Upper lobe of left lung (tissue), 4 donors: ENCODE measurements around the gene KIF26B.

Experiments used
- POLR2A ChIP-seq, 4 donors: fragments of 450-650 bp; IDR thresholded peaks; one replicate each; pipeline ENCODE4 v1.5.1; 2016 to 2017; ENCODE audit warnings: antibody characterized with exemption in 4 of 4, mild to moderate bottlenecking in 2 of 4
- POLR2AphosphoS5 ChIP-seq, 2 donors: sonication (generic); formaldehyde crosslinking; IDR thresholded peaks; one replicate each; pipeline ENCODE4 v1.5.1; 2017; ENCODE audit warnings: antibody characterized with exemption in 2 of 2
- TF ChIP-seq, protein P1 (sequence below), 6 experiments: fragments of 450-650 bp in 4 of 6; fragments of 200-600 bp in 2 of 6; sonication (generic) in 2 of 6; IDR thresholded peaks; one replicate each; pipeline ENCODE4 v1.5.1; 2016 to 2019; ENCODE audit warnings: antibody characterized with exemption in 6 of 6

DNA sequence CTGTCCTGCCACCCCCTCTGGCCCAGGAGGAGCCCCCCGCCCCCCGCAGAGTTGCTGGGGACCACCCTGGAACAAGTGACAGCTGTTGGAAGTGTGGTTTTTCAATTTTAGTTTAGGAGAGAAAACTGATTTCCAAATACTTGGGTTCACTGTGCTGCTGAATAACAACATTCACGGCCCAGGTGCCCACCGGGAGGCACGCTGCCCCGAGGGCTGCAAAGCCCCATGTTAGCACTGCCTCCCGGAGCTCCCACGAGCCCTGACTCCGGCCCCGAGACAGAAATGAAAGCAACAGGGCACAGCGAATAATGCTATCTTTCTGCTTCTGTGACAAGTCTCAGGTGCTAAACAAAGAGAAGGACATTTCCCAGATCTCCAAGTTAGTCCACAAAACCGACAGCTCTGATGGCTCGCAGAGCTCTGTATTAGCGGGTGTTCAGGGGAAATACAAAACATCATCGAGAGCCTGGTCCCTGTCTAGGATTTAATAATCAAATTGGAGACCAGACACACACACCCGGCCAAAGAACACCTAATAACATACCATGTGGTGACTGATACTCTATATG, 451.5 kb downstream of the KIF26B start:
- TF ChIP-seq, protein P1, sequence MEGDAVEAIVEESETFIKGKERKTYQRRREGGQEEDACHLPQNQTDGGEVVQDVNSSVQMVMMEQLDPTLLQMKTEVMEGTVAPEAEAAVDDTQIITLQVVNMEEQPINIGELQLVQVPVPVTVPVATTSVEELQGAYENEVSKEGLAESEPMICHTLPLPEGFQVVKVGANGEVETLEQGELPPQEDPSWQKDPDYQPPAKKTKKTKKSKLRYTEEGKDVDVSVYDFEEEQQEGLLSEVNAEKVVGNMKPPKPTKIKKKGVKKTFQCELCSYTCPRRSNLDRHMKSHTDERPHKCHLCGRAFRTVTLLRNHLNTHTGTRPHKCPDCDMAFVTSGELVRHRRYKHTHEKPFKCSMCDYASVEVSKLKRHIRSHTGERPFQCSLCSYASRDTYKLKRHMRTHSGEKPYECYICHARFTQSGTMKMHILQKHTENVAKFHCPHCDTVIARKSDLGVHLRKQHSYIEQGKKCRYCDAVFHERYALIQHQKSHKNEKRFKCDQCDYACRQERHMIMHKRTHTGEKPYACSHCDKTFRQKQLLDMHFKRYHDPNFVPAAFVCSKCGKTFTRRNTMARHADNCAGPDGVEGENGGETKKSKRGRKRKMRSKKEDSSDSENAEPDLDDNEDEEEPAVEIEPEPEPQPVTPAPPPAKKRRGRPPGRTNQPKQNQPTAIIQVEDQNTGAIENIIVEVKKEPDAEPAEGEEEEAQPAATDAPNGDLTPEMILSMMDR (IDR thresholded peaks at IDR 0.05): no peak
- TF ChIP-seq POLR2A (IDR thresholded peaks at IDR 0.05) (no peak), POLR2AphosphoS5 (IDR thresholded peaks at IDR 0.05) (no peak)
